Measurements from ENCODE around the gene EDN2. TPM values are rescaled to one million over a fixed set of nuclear protein-coding genes. Genes with fewer than 3 reads are reported as not detected.
A peak's percentile ranks its signal among the peaks of the same experiment; 100 is the strongest.

EDN2 gene
- total RNA-seq, 1 donor from 2014 or later = not detected

DNA sequence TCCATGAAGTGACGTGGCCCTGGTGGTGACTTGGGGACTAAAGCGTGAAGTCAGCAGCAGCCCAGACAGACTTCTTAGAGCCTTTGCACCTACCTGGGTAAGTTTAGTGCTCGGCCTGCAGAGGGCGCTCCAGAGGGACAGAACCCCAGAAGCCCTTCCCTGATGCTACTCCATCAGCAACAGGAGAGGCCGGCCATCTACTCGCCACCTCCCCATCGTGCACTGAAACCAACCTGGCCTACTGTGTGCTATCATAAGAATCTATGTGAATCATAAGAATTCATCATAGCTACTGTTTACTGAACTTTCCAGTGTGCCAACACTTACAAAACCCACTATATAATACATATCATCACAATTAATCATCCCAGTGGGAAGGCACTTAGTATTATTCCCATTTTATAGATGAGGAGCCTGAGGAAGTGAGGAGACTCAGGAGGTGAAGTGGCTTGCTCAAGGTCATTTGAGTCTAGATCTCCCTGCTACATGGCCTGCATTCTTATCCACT is 7.9 kb upstream of the EDN2 start:
- Histone ChIP-seq H3K36me3 (ENCODE audit: control insufficient read depth, insufficient read depth, low read length) (no peaks in the 10 kb centered on the region), H3K27me3 (ENCODE audit: control insufficient read depth, insufficient read depth, low read length) (no peaks in the 10 kb centered on the region), H3K4me3 (ENCODE audit: low read depth, low read length) (no peak overlapping the region)
- TF ChIP-seq, protein P1, sequence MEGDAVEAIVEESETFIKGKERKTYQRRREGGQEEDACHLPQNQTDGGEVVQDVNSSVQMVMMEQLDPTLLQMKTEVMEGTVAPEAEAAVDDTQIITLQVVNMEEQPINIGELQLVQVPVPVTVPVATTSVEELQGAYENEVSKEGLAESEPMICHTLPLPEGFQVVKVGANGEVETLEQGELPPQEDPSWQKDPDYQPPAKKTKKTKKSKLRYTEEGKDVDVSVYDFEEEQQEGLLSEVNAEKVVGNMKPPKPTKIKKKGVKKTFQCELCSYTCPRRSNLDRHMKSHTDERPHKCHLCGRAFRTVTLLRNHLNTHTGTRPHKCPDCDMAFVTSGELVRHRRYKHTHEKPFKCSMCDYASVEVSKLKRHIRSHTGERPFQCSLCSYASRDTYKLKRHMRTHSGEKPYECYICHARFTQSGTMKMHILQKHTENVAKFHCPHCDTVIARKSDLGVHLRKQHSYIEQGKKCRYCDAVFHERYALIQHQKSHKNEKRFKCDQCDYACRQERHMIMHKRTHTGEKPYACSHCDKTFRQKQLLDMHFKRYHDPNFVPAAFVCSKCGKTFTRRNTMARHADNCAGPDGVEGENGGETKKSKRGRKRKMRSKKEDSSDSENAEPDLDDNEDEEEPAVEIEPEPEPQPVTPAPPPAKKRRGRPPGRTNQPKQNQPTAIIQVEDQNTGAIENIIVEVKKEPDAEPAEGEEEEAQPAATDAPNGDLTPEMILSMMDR (IDR thresholded peaks at IDR 0.05; ENCODE audit: insufficient read depth, low read length, poor library complexity, severe bottlenecking) = peak; percentile 60
- no peak for DNase-seq (ENCODE audit: low read depth)

DNA sequence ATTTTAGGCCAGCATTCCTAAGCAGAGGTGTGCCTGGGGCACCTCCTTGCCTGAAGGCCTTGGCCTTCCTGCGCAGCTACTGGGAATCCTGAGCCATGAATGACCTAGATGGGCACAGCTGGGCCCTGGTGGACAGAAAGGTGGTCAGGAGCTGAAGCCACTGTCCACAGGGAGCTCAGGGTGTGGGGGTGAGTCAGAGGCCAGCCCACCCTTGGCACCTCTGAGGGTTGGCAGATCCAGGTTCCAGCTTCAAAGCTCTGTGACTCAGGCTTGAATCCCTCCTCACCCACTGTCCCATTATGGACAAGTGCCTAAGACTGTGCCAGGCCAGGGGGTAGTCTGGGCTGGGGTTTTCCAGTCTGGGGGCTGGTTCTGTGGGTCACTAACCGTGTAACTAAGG is 6.4 kb upstream of the EDN2 start:
- TF ChIP-seq, protein P1 (IDR thresholded peaks at IDR 0.05; ENCODE audit: insufficient read depth, low read length, poor library complexity, severe bottlenecking) = no peak
- H3K36me3 ChIP-seq (ENCODE audit: control insufficient read depth, insufficient read depth, low read length) = no peaks in the 10 kb centered on the region

DNA sequence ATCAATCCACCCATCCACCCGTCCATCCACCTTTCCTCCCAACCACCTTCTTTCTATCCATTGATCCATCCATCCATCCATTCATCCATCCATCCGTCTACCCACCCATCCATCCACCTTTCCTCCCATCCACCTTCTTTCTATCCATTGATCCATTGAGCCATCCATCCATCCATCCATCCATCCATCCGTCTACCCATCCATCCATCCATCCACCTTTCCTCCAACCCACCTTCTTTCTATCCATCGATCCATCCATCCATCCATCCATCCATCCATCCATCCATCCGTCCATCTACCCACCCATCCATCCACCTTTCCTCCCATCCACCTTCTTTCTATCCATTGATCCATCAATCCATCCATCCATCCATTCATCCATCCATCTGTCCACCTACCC is 5.1 kb upstream of the EDN2 start:
- TF ChIP-seq, protein P1 (IDR thresholded peaks at IDR 0.05; ENCODE audit: insufficient read depth, low read length, poor library complexity, severe bottlenecking) = no peak
- no peak for DNase-seq (ENCODE audit: low read depth)
- Histone ChIP-seq H3K4me3 (ENCODE audit: low read depth, low read length) (no peak overlapping the region), H3K27me3 (ENCODE audit: control insufficient read depth, insufficient read depth, low read length) (no peaks in the 10 kb centered on the region), H3K36me3 (ENCODE audit: control insufficient read depth, insufficient read depth, low read length) (no peaks in the 10 kb centered on the region)

More for the DNA sequence above, 6.4 kb upstream of the EDN2 start:
- H3K27me3 ChIP-seq (ENCODE audit: control insufficient read depth, insufficient read depth, low read length) = no peaks in the 10 kb centered on the region
- no peak for DNase-seq (ENCODE audit: low read depth)
- H3K4me3 ChIP-seq (ENCODE audit: low read depth, low read length) = no peak overlapping the region

DNA sequence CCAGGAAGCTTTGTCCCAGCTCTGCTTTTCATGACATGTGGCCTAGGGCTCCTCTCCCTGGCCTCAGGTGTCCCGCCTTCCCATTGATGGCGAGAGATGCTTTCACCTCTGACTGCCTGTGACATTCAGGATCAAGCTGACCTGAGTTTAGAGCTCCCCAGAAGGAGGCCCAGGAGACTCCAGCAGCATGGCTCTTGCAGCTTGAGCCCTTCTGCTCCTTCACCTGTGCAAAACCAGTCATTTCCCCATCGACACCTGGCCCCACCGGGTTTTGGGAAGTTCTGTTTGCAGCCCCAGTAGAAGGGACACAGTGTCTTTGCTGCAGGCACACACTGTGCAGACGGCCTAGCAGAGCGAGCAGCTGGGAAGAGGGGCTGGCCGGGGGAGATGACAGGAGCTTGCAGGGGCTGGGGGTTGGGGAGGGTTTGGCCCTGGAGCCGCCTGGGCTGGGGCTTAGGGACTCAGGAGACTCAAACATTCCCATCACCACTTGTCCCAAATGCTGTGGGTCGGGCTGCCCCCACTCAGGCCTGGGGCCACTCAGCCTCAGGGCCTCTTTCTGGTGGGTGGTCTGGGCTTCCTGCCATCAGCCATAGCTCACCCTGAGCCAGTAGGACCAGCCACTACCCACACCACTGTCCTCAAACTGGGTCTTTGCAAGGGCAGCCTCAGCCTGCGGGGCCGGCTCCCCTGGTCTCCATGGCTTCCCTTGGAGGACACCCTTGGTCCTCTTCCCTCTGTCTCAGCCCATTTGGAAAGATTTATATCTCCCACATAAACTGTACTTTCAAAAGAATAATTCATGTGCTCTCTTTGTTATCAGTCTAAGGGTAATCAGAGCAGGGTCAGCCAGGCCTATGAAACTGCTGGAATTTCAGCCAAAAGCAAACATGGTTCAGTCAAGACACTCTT is 3.8 kb upstream of the EDN2 start:
- no peak overlapping the region for H3K4me3 ChIP-seq (ENCODE audit: low read depth, low read length)
- H3K36me3 ChIP-seq (ENCODE audit: control insufficient read depth, insufficient read depth, low read length) = no peaks in the 10 kb centered on the region
- no peak for DNase-seq (ENCODE audit: low read depth)
- TF ChIP-seq, protein P1 (IDR thresholded peaks at IDR 0.05; ENCODE audit: insufficient read depth, low read length, poor library complexity, severe bottlenecking) = no peak
- no peaks in the 10 kb centered on the region for H3K27me3 ChIP-seq (ENCODE audit: control insufficient read depth, insufficient read depth, low read length)

DNA sequence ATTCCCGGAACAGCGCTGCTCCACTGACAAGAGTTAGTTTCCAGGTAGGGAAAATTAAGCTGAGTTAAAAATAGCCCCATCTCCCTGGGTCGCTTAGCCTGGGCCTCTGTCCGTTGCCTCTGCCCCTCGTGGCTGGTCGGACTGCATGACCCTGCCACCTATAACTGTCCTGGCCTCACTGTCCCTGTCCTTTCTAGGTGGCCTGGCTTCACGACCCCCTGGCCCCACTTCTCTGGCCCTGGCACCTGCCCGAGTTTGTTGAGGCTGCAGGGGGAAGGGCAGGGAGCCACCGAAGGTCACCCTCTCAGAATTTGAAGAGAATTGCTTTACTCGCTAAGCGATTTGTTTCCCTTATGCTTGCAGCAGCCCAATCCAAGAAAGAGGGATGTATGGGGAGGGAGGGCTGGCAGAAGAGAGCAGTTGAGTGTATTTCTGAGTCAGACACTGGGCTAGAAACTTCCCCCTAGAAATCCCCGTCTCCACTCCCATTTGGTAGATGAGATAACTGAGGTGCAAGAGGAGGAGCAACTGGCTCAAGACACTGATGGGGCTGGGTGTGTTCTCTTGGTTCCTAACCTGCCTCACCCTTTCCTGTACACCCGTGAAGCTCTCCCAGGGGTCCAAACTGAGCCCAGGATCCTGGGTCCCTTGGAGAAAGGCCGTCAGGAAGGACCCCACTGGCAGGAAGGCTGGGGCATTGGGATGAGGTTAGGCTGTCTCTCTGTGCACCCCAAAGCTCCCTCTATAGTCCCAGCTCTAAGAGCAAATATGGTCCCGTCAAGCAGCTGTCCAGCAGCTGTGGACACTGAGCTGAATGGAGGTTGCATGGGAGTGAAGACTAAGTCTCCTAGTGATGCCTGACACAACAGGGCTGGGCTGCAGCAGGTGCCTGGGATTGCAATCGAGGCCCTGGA is 2.9 kb upstream of the EDN2 start:
- TF ChIP-seq, protein P1 (IDR thresholded peaks at IDR 0.05; ENCODE audit: insufficient read depth, low read length, poor library complexity, severe bottlenecking) = no peak
- no peak for DNase-seq (ENCODE audit: low read depth)

More for the DNA sequence above, 2.9 kb upstream of the EDN2 start:
- Histone ChIP-seq H3K4me3 (ENCODE audit: low read depth, low read length) (no peak overlapping the region), H3K36me3 (ENCODE audit: control insufficient read depth, insufficient read depth, low read length) (no peaks in the 10 kb centered on the region), H3K27me3 (ENCODE audit: control insufficient read depth, insufficient read depth, low read length) (no peaks in the 10 kb centered on the region)

Data from kidney epithelial cell (primary cell).